Lower lobe of right lung (tissue), 2 donors: ENCODE measurements around the gene SLAMF6. TPM values are rescaled to one million over a fixed set of nuclear protein-coding genes. Genes with fewer than 3 reads are reported as not detected.

Source experiments
- ATAC-seq, 2 donors: fragments of 200-7000 bp; cut with Tn5 transposase; one replicate each; pipeline ENCODE4 v1.9.1; 2020 to 2022; ENCODE audit warnings: mild to moderate bottlenecking in 2 of 2, moderate library complexity in 2 of 2
- DNase-seq: peaks from one replicate; pipeline ENCODE4 v3.0.0-alpha.2; 2020
- H3K27ac ChIP-seq: fragments of 200-600 bp; one replicate; pipeline ENCODE4 v1.8.0; 2022
- H3K27me3 ChIP-seq: fragments of 200-600 bp; one replicate; pipeline ENCODE4 v1.8.0; 2022; ENCODE audit warnings: low read depth
- H3K36me3 ChIP-seq: fragments of 200-600 bp; one replicate; pipeline ENCODE4 v1.8.0; 2022; ENCODE audit warnings: mild to moderate bottlenecking
- H3K4me1 ChIP-seq: fragments of 200-600 bp; one replicate; pipeline ENCODE4 v1.8.0; 2022
- H3K4me3 ChIP-seq: fragments of 200-600 bp; one replicate; pipeline ENCODE4 v1.8.0; 2022; ENCODE audit warnings: mild to moderate bottlenecking
- H3K9me3 ChIP-seq: fragments of 200-600 bp; one replicate; pipeline ENCODE4 v1.8.0; 2022
- intact Hi-C: fragments of 100-400 bp; cut with DNase I; formaldehyde crosslinking; loops from one replicate; pipeline ENCODE4 v1.11.0; 2022
- total RNA-seq: library from RNA; stranded (reverse); fragmentation: NEBNext Ultra II Directional; extraction: Animal tissue kit (Norgen Biotek cat#: 25700); gene quantifications from one replicate; pipeline ENCODE4 v1.2.1, GENCODE V29; 2021
- TF ChIP-seq, protein P1 (sequence below): fragments of 200-600 bp; IDR thresholded peaks from one replicate; pipeline ENCODE4 v1.8.0; 2022; ENCODE audit warnings: antibody characterized with exemption, mild to moderate bottlenecking
- donor health status: DM: no; HTN: yes; CAD: no; lungs with severe emphysema.

Gene SLAMF6
- total RNA-seq, 1 donor from 2014 or later: 4.8 TPM

DNA sequence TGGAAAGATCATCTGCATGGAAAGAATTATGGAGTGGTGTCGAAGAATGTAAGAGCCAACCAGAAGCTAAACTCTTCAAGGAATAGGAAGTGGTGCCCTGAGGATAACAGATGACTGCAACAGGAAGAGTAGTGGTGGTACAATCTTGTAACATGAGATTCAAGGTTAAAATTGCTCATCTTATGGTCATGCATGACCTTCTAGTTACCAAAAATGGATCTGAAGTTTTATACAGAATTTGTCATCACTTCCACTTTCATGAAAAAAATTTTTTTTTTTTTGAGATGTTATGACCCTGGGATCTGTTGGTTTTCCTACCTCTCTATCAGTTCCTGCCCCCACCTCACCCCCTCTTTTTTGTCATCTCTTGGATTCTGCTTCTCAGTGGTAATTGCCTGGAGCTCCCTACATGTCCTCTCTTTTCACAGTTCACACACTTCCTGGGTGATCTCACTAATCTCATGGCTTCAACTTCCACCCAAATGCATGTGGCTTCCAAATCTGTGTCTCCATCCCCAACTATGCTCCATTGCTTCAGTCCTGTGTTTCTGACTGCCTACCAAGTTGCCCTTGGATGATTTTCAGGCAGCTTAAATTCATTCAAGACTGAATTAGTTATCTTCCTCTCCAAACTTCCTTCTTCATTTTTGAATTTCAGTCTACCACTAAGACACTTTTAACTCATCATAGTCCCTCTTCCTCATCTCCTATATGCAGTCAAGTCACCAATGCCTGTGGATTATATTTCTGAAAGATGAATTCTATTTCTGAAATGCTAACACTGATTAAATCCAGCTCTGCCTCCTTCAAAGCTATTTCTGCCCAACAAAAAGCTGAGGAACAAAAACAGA, 48.4 kb downstream of the SLAMF6 start:
- Histone ChIP-seq H3K9me3 (no peaks in the 10 kb centered on the region), H3K4me1 (no peaks in the 10 kb centered on the region), H3K36me3 (no peaks in the 10 kb centered on the region), H3K4me3 (no peak overlapping the region), H3K27ac (no peak overlapping the region), H3K27me3 (no peaks in the 10 kb centered on the region)
- DNase-seq (no peak), ATAC-seq (no peak)
- intact Hi-C loops: no loop called here
- TF ChIP-seq, protein P1, sequence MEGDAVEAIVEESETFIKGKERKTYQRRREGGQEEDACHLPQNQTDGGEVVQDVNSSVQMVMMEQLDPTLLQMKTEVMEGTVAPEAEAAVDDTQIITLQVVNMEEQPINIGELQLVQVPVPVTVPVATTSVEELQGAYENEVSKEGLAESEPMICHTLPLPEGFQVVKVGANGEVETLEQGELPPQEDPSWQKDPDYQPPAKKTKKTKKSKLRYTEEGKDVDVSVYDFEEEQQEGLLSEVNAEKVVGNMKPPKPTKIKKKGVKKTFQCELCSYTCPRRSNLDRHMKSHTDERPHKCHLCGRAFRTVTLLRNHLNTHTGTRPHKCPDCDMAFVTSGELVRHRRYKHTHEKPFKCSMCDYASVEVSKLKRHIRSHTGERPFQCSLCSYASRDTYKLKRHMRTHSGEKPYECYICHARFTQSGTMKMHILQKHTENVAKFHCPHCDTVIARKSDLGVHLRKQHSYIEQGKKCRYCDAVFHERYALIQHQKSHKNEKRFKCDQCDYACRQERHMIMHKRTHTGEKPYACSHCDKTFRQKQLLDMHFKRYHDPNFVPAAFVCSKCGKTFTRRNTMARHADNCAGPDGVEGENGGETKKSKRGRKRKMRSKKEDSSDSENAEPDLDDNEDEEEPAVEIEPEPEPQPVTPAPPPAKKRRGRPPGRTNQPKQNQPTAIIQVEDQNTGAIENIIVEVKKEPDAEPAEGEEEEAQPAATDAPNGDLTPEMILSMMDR: no peak

GRCh38 chr1:160472112-160472511, 50.9 kb downstream of the SLAMF6 start:
- intact Hi-C loops: no loop called here

DNA sequence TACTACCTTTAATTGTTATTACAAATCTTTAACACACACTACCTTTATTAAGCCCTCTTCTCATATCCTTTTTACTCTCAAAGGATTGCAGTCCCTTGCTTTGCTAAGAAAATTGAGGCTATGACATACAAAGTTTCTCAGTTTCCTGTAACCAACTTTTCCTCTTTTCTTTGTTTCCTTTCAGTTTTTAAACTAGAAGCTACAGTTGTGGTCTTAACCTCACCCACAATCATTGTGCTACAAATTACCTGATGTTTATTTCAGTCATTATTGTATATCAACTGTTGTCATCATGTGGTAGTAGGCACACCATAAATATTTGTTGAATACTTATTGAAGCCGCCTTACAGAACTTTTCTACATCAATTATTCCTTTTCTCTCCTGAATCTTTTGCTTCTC, 51.8 kb downstream of the SLAMF6 start:
- intact Hi-C loops: no loop called here
- no peak for ATAC-seq
- Histone ChIP-seq H3K36me3 (no peaks in the 10 kb centered on the region), H3K27ac (no peak overlapping the region), H3K27me3 (no peaks in the 10 kb centered on the region), H3K4me1 (no peaks in the 10 kb centered on the region), H3K9me3 (no peaks in the 10 kb centered on the region), H3K4me3 (no peak overlapping the region)
- DNase-seq: no peak
- TF ChIP-seq, protein P1: no peak

More at GRCh38 chr1:160472112-160472511, 50.9 kb downstream of the SLAMF6 start:
- Histone ChIP-seq H3K27ac (no peak overlapping the region), H3K4me3 (no peak overlapping the region), H3K9me3 (no peaks in the 10 kb centered on the region), H3K36me3 (no peaks in the 10 kb centered on the region), H3K27me3 (no peaks in the 10 kb centered on the region), H3K4me1 (no peaks in the 10 kb centered on the region)
- no peak for DNase-seq
- no peak for ATAC-seq
- TF ChIP-seq, protein P1: no peak

DNA sequence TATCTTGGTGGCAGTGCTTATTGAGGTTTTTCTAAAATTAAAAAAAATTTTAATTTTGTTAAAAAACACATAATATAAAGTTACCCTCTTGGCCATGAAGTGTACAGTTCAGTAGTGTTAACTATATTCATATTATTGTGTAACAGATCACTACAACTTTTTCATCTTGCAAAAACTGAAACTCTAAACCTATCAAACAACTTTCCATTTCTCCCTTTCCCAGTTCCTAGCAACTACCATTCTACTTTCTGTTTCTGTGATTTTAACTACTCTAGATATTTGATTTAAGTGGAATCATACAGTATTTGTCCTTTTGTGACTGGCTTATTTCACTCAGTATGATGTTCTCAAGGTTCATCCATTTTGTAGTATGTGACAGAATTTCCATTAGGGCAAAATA, 55.5 kb downstream of the SLAMF6 start:
- Histone ChIP-seq H3K27ac (no peak overlapping the region), H3K4me1 (no peaks in the 10 kb centered on the region), H3K9me3 (no peaks in the 10 kb centered on the region), H3K36me3 (no peaks in the 10 kb centered on the region), H3K27me3 (no peaks in the 10 kb centered on the region), H3K4me3 (no peak overlapping the region)
- intact Hi-C loops: no loop called here
- TF ChIP-seq, protein P1: no peak
- no peak for DNase-seq
- ATAC-seq: no peak

DNA sequence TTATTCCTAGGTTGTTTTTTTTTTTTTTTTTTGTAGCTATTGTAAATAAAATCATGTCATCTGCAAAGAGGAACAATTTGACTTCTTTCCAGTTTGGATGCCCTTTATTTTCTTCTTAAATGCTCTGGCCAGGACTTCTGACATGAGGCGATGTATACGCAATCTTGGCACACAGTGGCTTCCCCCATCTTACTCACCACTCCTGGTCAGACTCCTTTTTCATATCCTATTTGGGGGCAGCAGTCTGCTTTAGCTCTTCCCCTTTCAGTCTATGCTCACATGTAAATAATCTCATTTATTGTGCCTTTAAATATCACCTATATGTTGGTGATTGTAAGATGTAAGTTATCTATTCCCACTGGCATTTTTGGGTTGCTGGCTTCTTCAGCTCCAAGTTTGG, 56.1 kb downstream of the SLAMF6 start:
- no peaks in the 10 kb centered on the region for H3K4me1 ChIP-seq
- H3K36me3 ChIP-seq: no peaks in the 10 kb centered on the region
- no peak overlapping the region for H3K4me3 ChIP-seq
- H3K27ac ChIP-seq: no peak overlapping the region
- TF ChIP-seq, protein P1: no peak
- H3K9me3 ChIP-seq: no peaks in the 10 kb centered on the region
- intact Hi-C loops: no loop called here
- ATAC-seq: no peak
- DNase-seq: no peak
- no peaks in the 10 kb centered on the region for H3K27me3 ChIP-seq
